Measurements from ENCODE around the gene YPEL4. TPM values are rescaled to one million over a fixed set of nuclear protein-coding genes. Genes with fewer than 3 reads are reported as not detected.

YPEL4 gene
- total RNA-seq, 1 donor from 2014 or later = 0.33 TPM

DNA sequence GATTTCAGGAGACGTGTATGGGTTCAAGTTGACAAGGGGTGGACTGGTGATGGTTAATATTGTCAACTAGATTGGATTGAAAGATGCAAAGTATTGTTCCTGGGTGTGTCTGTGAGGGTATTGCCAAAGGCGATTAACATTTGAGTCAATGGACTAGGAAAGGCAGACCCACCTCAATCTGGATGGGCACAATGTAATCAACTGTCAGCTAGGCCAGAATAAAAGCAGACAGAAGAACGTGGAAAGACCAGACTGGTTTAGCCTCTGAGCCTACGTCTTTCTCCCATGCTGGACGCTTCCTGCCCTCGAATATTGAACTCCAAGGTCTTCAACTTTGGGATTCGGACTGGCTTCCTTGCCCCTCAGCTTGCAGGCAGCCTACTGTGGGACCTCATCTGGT lies 1.7 kb upstream of the YPEL4 start:
- ATAC-seq (no peak), DNase-seq (ENCODE audit: low spot score) (no peak)

DNA sequence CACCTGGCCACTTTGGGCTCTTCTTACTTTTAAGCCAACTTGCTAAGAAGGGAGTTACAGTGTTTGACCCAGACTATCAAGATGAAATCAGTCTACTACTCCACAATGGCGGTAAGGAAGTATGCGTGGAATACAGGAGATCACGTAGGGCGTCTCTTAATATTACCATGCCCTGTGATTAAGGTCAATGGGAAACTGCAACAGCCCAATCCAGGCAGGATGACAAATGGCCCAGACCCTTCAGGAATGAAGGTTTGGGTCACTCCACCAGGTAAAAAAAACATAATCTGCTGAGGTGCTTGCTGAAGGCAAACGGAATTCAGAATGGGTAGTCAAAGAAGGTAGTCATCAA lies 1.0 kb upstream of the YPEL4 start:
- ATAC-seq (no peak), DNase-seq (ENCODE audit: low spot score) (no peak)

DNA sequence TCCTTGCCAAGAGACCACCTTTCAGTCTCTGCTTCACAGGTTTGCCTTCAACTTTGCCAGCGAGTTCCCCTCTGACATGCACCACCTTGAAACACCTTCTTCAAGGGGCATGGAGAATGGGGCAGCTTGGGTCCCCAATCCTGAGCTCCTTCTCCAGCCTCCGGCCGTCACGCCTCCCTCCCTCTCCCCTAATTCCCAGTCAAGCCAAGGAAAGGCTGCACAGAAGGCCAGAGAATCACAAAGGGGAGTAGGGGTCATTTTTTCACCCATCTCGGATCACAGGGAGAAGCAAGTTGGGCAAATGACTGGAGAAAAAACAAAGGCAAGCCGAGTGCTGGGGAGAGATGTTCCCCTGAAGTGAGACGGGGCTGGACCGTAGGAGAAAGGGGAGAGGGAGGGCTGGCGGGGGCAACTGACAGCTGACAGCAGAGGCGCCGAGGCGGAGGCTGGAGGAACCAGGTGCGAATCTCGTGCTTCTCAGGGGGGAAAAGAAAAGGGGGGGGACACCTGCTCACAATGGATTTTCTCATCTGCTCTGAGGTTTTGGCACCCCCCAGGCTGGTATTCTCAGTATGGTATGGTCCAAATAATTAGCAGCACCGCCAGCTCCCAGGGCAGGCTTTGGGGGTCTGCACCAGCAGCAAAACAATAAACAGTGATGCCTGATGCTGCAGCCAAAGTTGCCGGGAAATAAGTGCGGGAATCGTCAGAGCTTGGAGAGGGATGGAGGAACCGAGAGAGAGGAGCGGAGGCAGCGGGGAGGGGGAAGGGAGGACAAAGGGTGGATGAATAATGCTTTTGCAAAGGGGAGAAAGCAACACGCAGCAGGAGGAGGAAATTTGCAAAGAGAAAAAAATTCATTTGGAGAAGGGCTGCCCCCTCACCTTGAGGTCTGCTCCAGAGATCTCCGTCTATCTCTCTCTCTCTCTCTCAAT lies 644 bp downstream of the YPEL4 start:
- ATAC-seq = no peak
- DNase-seq (ENCODE audit: low spot score) = no peak

DNA sequence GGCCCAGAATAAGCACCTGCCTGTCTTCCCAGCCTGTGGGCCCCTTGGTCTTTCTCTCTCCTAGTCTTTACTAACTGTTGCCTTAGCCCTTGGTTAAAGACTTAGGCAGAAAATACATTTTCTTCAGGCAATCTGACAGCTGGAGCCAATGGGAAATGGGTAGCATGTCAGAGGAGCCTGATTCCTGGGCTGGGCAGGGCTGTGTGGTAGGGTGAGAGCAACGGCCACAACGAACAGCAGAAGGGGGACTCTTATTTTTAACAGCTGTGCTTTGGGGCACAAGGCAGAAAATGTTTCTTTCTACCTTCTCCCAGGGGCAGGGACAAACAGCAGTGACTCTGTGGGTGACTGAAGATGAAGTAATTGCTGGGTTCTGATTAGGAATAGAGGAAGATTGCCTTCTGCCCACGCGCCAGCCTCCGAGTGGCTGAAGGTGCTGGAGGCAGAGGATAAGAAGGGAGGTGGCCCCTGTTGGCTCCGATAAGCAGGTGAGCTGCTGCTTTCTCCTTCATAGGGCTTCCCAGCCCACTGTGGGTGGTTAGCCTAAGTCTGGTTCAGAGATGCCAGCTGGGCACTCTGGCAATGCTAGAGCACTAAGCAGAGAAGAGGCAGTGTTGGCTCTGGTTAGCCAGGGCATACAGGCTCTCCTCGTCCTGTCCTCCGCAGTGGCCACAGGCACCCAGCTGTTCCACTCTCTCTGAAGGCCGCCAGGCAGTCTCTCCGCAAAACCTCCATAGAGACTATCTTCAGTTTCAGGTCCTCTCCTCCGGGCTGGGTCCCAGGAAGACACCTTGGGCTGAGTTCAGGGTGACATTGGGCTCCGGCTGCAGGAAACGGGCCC lies 1.5 kb downstream of the YPEL4 start:
- ATAC-seq = no peak
- no peak for DNase-seq (ENCODE audit: low spot score)

DNA sequence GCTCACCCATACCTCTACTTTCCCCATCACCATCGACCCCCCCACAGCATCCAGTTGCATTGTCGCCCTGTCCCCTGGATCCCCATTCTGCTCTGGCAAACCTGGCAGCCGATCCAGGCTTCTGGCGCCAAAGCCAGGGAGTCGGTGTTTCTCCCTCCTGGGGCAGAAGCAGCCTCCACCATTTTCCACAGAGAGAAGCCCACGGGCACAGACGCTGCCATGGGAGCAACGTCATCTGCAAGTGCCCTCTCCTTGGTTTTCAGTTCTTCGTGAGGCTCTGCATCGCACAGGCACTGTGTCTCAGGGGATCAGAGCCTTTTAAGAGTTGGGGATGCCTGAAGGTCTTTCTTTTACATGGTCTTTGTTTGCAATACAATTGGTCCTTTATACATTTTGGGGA lies 2.3 kb downstream of the YPEL4 start:
- DNase-seq (ENCODE audit: low spot score) (no peak), ATAC-seq (no peak)

DNA sequence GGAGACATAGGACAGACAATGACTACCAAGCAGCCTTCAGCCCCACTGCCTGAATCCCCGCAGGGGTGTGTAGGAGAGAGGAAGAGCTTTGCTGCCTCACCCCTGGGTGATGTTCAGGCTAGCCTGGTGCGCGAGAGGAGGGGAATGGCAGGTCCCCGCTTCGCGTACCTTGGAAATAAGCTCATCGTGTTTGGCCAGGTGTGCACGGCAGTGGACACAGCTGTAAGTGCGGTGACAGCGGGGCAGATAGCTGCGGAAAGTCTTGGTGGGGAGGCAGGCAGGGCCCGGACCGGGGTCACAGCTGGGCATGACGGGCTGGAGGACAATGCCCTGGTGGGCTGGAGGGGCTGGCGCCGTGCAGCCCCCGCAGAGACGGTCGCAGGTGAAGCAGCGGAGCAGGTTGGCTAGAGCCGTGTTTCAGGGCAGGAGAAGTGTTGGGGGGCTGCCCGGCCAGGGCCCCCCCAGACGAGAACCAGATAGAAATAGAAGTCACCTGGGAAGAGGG lies 2.9 kb downstream of the YPEL4 start:
- ATAC-seq = no peak
- no peak for DNase-seq (ENCODE audit: low spot score)

DNA sequence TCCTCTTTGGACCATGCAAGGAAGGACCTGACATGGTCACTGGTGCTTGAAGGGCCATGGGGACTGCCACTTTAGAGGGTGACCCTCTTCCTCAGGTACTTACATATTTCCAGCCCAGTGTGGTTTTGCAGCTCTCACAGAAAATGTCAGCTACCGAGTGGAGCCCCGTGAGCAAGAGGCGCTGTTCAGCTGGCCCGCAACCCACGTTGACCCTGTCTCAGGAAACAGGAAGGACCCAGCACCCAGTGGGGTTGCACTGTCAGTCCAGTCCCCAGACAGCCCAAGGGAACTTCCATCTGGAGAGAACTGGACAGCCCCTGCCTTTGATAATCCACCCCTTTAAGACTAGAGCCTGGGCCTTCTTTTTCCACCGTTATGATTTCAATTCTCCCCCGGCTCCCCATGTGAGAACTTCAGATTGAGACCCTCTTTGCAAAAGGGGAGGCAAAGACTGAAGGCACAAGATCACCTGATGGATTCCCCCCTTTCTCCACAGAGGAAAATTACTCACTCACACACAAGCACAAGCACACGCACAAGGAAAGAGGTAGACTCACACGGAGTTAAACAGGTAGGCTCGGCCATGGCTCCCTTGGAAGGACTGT lies 3.4 kb downstream of the YPEL4 start:
- DNase-seq (ENCODE audit: low spot score) = no peak
- ATAC-seq = no peak

DNA sequence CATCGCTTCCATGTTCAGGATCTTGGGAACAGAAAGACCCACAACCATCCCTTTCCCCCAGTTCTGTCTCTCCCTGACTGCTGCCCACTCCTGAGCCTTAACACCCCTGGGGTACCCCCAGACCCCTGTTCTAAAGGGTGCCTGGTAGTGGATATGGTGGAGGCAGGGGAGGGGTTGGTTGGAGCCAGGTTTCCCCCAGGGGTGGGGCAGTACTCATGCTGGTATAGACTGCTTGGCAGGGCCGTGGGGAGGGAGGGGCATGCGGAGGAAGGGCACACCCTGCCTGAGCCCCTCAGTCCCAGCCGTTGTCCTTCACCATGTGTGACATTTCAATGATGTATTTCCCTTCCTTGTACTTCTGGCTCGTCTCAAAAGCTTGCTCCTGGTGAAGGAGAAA lies 4.0 kb downstream of the YPEL4 start:
- no peak for ATAC-seq
- no peak for DNase-seq (ENCODE audit: low spot score)

DNA sequence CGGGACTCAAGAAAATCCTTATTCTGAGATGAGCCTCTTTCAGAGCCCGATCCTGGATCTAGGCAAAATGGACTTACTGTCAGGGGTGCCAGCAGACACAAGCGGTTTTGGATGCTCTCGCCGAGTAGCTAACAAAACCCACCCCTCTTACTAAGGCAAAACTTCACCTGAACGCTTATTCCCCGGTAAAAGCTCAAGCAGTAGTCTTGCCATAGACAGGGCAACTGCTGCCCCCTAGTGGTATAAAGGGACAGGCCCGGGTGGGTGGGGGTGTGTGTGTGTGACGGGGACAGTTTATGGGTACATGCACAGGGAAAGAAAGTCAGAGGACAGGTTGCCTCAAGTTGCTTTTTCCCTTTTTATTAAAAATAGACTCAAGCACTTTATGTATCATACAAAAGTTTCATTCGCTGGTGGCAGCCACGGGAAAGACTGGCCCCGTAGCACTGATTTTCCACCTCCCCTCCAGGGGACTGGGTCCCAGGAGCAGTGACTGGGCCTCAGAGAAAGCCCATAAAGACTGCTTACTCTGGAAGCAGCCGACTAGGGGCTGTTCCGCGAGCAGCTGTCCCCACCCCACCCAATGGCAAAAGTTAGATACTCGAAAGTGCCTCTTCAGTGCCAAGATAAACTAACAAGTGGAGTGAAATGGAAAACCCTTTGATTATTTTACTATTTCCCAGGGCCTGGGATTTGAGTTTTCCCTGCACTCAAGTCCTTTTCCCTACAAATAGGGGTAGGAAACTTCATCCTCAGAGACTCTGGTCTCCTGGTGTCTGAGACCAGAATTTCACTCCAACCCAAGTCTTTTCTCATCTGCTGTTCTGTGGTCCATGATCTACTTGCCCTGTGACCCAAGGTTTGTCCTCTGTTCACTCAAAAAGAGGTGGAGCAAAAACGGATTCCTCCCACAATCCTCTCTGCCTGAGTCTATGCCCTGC lies 4.7 kb downstream of the YPEL4 start:
- DNase-seq (ENCODE audit: low spot score) = peak; percentile 78
- ATAC-seq = peak; percentile 84

DNA sequence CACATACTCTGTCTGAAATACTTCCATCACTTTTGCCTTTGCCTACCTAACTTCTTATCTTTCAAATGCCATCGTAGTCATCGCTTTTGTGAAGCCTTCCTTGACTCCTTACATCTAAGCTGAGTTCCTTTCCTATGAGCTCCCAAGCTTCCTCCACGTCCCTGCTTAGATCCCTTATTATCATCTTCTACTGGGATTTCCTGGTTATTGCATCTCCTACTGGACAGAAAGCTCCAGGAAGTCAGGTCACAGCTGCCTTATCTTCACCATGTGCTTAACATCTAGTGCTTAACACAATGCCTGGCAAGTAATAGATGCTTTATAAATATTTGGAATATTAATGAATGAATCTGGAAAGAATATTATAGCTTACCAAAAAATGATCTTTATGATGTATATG lies 5.9 kb downstream of the YPEL4 start:
- DNase-seq (ENCODE audit: low spot score) (no peak), ATAC-seq (no peak)

DNA sequence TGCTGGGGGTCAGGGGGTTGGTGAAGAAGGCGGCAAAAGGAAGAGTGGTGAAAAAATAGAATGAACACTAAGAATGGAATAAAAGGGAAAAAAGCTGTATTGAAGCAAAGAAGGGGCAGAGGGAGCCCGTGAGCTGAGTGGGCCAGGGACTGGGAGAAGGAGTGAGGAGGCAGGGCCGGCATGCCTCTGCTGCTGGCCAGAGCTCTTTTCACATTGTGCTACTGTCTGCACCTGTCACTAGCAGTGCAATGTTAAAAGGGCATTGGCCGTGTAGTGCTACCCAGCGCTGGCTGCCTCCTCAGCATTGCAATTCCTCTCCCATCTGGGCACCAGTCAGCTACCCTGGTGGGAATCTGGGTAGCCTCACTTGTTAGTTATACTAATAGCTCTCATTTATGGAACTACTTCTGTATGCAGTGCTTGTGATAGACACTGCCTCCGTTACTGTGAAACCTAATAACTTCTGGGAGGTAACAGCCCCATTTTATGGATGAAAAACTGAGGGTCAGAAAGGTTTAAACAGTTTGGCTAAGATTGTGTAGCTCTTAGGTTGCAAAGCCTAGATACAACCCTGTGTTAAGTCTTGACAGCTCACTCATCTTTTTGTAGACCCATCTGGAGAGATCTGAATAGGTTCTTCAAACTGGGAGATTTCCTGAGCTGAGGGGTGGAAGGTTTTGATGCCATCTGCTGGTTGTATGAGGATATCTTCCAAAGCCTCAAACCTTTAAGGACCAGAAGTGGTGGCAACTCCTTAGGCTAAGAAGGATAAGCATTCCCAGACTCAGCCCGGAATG lies 8.5 kb downstream of the YPEL4 start:
- ATAC-seq (peak; percentile 71), DNase-seq (ENCODE audit: low spot score) (no peak)

DNA sequence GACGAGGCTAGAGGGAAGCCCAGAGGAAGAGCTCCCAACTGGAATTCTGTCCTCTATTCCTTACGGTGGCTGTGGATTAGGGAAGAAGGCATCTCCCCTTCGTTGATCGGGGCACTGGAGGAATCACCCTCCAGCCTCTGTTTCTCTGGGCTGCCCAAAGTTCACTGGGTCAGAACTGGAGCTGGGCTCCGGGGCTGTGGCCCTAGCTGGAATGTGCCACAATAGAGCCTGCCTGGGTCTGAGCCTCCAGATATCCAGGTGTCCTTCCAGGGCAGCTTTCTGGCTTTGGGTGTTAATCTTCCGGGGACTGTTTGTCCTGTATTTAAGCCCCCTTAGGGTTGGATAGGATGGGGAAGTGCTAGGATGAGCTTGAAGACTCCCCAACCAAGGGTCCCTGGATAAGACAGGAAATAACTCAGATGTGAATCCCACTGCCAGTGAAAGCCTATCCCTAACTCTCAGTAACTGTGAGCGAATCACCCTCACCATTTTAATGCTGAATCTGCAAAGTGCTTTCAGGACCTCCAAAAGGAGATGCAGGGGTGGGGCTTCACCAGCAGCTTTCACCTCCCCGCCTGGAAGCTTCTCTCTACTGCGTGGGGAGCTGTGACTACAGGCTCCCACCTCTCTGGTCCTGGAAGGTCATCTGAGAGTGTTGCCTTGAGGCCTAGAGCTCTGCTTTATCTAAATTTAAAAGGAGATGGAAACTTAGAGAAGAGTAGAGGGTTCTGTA lies 9.5 kb downstream of the YPEL4 start:
- ATAC-seq = no peak
- DNase-seq (ENCODE audit: low spot score) = no peak

DNA sequence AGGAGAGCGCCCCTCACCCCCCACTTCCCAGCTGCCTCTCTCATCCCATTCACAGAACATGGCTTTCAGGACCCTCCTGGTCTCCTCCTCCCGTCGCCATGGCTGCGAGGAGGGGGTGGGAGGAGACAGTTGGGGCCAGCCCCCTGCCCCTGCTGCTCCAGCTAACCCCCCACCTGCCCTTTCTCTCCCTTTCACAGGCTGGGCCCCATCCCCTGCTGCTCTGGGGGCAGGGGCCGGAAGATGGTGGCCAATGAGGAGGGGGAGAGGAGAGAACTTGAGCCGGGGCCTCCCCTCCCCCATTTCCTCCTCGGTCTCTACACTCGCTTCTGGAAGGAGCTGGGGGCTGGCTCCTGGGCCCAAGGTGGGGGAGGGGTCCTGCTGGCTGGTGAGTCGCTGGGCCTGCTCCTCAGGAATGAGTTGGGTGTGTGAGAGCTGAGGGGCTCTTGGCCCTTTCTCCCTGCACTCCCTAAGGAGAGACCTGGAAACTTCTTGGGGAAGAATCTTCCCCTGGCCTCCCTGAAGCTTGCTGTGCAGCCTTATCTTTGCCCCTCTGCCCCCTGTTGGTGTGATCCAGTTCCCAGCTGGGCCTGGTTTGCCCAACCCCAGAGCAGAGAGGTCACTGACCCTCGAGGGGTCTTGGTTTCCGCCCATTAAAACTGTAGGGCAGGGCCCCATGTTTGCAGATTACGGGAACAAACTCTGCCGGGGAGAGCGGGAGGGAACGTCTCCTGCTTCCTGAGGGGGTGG lies 10.2 kb downstream of the YPEL4 start:
- DNase-seq (ENCODE audit: low spot score) (no peak), ATAC-seq (peak; percentile 8)

DNA sequence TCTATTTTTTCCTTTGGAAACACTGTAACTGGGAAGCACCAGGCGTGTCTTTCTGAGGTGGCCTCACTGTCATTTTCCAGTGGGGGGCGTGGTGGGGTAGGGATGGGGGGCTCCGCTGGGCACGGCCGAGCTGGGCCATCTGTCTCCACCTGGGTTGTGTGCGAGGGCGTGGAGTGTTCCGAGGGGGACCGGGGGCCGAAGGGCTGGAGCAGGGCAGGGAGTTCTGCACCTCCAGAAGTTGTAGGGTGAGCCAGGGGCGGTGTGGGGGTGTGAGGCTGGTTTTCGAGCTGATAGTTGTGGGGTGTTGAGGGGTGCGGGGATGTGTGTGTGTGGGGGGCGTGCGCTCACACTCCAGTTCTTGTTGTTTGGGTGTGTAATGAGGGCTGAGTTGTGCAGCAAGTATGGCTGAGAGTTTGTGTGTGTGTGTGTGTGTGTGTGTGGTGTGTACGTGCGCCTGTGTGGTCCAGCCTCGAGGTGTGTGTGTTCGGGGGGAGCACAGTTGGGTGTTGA lies 10.8 kb downstream of the YPEL4 start:
- ATAC-seq (no peak), DNase-seq (ENCODE audit: low spot score) (no peak)

DNA sequence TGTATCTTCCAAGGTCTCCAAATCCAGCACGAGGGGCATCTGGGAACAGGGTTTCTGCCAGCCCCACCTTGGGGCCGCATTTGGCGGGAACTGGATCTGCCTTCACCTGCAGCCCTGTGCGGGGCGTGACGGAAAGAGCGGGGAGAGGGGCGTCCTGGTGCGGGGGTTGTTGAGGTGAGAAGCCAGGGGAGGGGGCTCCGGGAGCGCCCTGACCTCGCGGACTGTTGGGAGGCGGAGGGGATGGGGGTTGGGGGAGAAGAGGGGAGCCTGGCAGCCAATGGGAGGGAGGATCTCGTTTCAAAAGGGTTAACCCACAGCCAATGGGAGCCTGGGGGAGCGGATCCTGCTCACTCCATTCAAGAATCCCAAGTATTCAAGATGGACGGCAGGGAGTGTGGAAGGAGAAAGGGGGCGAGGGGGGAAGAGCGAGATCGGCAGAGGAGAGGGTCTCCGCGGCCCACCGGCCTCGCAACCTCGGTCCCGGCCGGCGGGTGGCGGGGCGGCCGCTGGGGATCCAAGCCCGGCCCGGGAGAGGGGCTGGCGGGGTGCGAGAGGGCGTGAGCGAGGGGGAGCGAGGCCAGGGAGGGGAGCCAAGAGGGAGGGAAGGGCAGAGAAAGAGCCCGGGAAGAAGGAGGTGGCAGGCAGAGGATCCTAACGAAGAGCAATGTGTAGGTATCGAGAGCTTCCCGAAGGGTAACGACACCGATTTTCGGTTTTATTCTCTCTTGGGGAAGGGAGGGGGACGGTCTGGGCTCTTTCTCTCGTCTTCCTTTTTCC lies 11.5 kb downstream of the YPEL4 start:
- DNase-seq (ENCODE audit: low spot score) (no peak), ATAC-seq (peak; percentile 22)

DNA sequence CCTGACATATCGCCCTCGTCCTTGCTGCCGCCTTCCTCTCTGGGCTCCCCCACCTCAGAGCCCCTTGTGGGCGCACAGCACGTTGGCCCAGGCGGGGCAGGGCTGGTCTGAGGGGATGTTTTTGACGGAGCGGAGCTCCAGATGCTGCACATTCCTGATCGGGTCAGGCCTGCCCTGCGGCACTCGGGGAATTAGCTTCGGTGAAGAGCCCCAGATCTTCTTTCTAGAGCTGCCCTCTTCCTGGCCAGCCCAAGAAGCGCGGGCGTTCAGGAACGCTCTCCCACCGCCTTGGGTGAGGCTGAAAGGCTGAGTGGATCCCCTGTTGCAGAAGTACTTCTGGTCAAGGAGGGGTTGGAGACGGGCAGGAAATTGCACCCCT lies 12.1 kb downstream of the YPEL4 start:
- DNase-seq (ENCODE audit: low spot score) (no peak), ATAC-seq (no peak)

DNA sequence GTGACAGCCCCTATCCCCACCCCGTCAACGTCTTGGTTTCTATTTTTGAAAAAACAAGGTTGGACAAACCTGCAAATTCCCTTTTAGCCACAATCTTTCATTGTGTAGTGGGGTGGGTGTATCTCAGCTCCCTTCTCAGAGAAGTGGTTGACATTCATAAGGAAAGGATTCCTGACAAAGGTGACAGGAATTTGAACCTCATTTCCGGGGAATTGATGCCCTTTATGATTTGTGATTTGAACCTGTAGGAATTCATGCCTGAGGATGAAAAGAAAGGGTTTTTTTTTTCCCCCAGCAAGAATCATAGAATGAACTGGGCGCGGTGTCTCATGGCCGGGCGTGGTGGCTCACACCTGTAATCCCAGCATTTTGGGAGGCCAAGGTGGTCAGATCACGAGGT lies 14.5 kb downstream of the YPEL4 start:
- ATAC-seq = no peak

More for the DNA sequence above, 14.5 kb downstream of the YPEL4 start:
- no peak for DNase-seq (ENCODE audit: low spot score)
